NB4 (cell line): ENCODE data around the gene TMEM259.
"Not testable (repeated sequence)": the region's sequence is repeated elsewhere in the genome, so short reads cannot be mapped to it uniquely, and the experiment has no call there.

Source experiments
- CTCF ChIP-seq: IDR thresholded peaks from one replicate; pipeline ENCODE4 v1.5.1; 2012; ENCODE audit warnings: low read depth, low read length
- MAX ChIP-seq: IDR thresholded peaks from 2 replicates; pipeline ENCODE4 v1.6.1; 2011; ENCODE audit warnings: low read depth, low read length
- MYC ChIP-seq: IDR thresholded peaks from 2 replicates; pipeline ENCODE4 v1.6.1; 2011; ENCODE audit warnings: low read depth, low read length
- POLR2A ChIP-seq: IDR thresholded peaks from 2 replicates; pipeline ENCODE4 v1.6.1; 2011; ENCODE audit warnings: mild to moderate bottlenecking; ENCODE audit not compliant: insufficient read length; ENCODE audit errors: extremely low read depth

- TF ChIP-seq CTCF, MAX, POLR2A, MYC: not testable (repeated sequence)
Measured at GRCh38 chr19:1023883-1024188, 2.9 kb upstream of the TMEM259 start.
